IPS-15b (cell line): ENCODE data around the gene SEPTIN6.

Experiments used
- H3K27me3 ChIP-seq: one replicate; pipeline ENCODE4 v1.6.1; 2013; ENCODE audit warnings: low read length; ENCODE audit not compliant: control insufficient read depth, insufficient read depth
- H3K36me3 ChIP-seq: one replicate; pipeline ENCODE4 v1.6.1; 2013; ENCODE audit warnings: low read length; ENCODE audit not compliant: control insufficient read depth, insufficient read depth
- H3K4me1 ChIP-seq: one replicate; pipeline ENCODE4 v1.6.1; 2013; ENCODE audit warnings: mild to moderate bottlenecking, low read length; ENCODE audit not compliant: control insufficient read depth, insufficient read depth
- H3K4me3 ChIP-seq: one replicate; pipeline ENCODE4 v1.5.1; 2013; ENCODE audit warnings: low read depth, low read length
- H3K9ac ChIP-seq: one replicate; pipeline ENCODE4 v1.6.1; 2013; ENCODE audit warnings: low read depth, mild to moderate bottlenecking, low read length
- H3K9me3 ChIP-seq: one replicate; pipeline ENCODE4 v1.6.1; 2013; ENCODE audit warnings: mild to moderate bottlenecking, low read length; ENCODE audit not compliant: control insufficient read depth, insufficient read depth

SEPTIN6 gene

DNA sequence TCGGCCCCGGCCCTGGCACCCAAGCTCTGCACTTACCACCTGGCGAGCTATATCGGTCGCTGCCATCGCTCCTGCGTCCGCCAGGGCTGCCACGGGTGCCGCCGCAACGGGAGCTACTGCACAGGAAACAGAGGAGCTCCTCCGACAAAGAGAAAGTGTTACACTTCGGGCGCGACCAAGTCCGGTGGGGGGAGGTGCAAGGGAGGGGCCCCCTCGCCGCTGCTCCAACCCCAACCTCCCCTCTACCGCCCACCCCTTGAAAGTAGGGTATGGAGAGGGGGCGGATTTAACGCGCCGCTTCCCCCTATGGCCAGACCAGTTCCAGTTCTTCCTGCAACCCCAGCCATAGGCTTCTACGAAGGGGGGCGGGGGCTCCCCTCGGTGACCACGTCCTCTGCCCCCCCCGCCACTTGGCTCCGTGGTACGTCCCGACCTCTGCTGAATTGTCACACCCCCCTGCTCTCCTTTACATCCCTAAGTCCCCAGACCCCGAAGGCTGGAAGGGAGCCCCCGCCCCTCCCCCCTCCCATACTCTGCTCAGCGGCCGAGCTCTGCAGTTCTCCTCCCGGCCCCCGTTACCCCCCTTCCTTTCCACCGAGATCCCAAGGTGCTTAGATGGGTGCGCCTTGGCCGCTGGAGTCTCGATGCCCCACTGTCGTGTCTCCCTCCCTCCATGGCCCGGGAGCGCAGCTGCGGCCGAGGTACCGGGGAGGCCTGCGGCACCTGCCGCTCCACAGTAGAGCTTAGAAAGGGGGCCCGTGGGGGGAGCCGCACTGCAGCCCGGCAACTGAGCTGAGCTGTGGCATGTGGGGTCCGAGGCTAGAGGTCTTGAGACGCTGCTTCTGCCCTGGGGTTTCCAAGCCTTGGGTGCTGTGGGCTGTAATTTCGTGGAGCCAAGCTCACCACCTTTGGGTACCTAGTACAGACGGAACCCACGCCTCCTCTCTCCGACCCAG, at the start of gene SEPTIN6:
TSS of gene SEPTIN6 (minus strand) at position 129 of the 956 bp plus-strand sequence. CDS start at position 66, 63 bp downstream.
- Histone ChIP-seq H3K9ac (no peak within 1 kb of the TSS), H3K4me3 (peak within 1 kb of the TSS; percentile 64), H3K36me3 (no peaks in the 10 kb centered on the region), H3K9me3 (no peaks in the 10 kb centered on the region), H3K27me3 (peaks cover 23% of the 10 kb centered on the region), H3K4me1 (peaks cover 11% of the 10 kb centered on the region)

DNA sequence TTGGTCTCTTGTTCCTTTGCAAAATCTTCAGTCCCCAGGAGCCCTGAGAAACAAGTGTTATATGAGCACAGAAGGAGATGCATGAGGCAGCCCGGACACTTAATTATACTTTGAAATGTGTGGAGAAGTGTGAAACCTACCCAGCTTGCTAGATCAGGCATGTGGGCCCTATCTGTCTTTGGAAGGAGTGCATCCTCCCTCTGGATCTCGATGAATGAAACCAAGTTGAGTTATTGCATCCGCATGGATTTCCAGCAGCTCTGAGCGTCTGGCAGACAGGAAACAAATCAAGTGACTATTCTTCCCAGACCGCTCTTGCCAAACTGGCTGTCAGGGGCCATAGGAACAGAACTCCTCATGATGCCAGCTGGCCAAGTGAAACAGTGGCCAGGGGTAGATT, 45.8 kb upstream of the SEPTIN6 start:
- Histone ChIP-seq H3K4me1 (no peaks in the 10 kb centered on the region), H3K36me3 (no peaks in the 10 kb centered on the region), H3K27me3 (no peaks in the 10 kb centered on the region), H3K4me3 (no peak overlapping the region), H3K9ac (no peak overlapping the region), H3K9me3 (no peaks in the 10 kb centered on the region)

DNA sequence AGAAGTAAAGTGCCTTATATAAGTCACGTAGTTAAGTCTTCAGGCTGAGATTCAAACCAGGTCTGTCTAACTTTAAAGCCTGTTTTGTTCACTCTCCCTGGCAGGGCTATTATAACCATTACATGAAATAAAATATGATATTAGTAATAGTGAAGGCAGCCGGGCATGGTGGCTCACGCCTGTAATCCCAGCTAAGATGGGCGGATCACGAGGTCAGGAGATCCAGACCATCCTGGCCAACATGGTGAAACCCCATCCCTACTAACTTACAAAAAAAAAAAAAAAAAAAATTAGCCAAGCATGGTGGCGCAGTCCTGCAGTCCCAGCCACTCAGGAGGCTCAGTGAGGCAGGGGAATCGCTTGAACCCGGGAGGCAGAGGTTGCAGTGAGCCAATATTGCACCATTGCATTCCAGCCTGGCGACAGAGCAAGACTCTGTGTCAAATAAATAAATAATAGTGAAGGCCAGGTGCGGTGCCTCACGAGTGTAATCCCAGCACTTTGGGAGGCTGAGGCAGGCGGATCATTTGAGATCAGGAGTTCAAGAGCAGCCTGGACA, 43.3 kb upstream of the SEPTIN6 start:
- no peak overlapping the region for H3K4me3 ChIP-seq
- no peaks in the 10 kb centered on the region for H3K27me3 ChIP-seq
- H3K9me3 ChIP-seq: no peaks in the 10 kb centered on the region
- no peaks in the 10 kb centered on the region for H3K36me3 ChIP-seq
- no peak overlapping the region for H3K9ac ChIP-seq
- no peaks in the 10 kb centered on the region for H3K4me1 ChIP-seq

DNA sequence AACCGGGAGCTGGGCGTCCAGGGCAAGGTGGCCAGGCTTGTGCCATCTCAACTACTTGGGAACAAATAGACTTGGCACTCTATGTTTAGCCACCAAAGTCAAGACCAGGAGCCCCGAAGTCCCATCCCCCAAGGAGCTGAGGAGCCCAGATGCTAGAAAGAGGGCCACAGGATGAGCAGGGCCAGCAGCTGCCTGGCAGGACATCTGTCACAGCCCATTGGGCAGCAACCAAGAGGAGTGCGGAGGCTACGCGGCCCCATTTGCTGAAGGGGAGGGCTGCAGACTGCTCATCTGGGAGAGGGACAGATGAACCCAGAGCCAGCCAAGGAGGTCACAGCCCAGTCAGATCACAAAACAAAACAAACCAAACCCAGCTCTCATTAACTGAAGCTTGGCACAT, 42.5 kb upstream of the SEPTIN6 start:
- Histone ChIP-seq H3K9ac (no peak overlapping the region), H3K27me3 (no peaks in the 10 kb centered on the region), H3K4me1 (no peaks in the 10 kb centered on the region), H3K36me3 (no peaks in the 10 kb centered on the region), H3K9me3 (no peaks in the 10 kb centered on the region), H3K4me3 (no peak overlapping the region)

DNA sequence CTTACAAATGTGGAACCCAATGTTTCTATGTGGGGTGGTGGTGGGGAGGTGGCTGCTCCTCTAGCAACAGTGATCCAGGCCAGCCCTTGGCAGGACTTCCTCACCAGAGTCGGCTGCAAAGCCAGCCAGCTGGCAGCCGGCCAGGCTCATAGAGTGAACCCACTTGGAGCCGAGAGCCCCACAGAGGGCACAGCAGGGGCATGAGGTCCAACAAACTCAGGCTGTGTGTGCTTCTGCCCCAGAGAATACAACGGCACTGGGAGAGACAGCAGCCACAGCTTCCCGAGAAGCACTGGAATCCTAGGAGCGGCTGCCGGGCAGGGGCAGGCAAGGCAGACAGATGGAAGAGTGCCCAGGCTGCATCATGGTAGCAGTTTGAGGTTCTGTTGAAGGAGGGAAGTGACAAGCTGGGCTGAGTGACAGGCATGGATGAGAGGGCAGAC, 42.0 kb upstream of the SEPTIN6 start:
- Histone ChIP-seq H3K9me3 (no peaks in the 10 kb centered on the region), H3K27me3 (no peaks in the 10 kb centered on the region), H3K36me3 (no peaks in the 10 kb centered on the region), H3K4me3 (no peak overlapping the region), H3K4me1 (no peaks in the 10 kb centered on the region), H3K9ac (no peak overlapping the region)

DNA sequence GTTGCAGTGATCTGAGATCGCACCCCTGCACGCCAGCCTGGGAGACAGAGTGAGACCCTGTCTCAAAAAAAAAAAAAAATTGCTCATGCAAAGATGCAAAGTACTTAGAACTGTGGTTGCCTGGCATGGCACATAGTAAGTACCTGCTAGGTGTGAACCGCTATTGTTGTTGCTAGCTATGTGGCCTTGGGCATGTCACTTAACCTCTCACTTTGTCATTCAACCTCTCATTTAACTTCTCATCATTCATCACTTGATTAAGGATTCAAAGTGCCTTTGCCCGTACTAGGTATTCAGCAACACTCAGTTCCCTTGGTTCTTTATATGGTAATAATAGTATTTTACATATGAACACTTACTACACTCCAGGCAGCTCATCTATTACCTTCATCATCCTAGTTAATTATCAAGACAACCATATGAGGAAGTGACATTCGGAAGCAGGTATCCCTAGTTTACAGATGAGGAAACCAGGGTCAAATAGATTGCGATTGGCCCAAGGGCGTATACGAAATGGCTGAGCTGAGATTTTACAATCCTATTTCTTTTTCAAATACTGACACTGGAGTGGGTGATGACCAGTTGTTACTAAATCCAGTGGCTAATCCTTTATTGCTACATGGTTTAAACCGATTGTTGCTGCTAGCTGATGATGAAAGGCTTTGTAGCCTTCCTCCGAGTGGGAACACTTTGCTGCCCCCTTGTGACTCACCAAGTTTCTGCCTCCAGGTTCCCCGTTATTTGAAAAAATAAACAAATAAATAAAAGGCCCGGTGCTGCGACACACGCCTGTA, 36.6 kb upstream of the SEPTIN6 start:
- no peaks in the 10 kb centered on the region for H3K27me3 ChIP-seq
- H3K36me3 ChIP-seq: no peaks in the 10 kb centered on the region
- H3K9me3 ChIP-seq: no peaks in the 10 kb centered on the region
- H3K4me3 ChIP-seq: no peak overlapping the region
- no peak overlapping the region for H3K9ac ChIP-seq
- no peaks in the 10 kb centered on the region for H3K4me1 ChIP-seq

DNA sequence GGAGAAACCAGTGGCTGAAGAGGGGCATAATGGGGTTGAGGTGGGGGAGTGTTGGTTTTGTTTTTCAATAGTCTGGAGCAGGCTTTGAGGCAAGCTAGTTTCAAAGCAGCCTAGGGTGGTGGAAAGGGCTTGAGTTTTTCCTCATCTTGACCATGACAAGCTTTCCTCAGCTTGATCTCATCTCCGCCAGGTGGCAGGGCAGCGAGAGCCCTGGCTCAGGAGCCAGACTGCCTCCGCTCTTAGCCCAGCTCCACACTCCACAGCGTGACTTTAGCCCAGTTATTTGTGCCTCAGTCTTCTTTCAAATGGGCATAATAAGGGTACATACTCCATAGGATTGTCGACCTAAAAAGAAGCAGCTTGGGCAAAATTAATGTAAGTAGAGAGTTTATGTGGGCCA, 35.5 kb upstream of the SEPTIN6 start:
- H3K4me1 ChIP-seq: no peaks in the 10 kb centered on the region
- H3K9me3 ChIP-seq: no peaks in the 10 kb centered on the region
- H3K27me3 ChIP-seq: no peaks in the 10 kb centered on the region
- H3K36me3 ChIP-seq: no peaks in the 10 kb centered on the region
- H3K4me3 ChIP-seq: no peak overlapping the region
- no peak overlapping the region for H3K9ac ChIP-seq

DNA sequence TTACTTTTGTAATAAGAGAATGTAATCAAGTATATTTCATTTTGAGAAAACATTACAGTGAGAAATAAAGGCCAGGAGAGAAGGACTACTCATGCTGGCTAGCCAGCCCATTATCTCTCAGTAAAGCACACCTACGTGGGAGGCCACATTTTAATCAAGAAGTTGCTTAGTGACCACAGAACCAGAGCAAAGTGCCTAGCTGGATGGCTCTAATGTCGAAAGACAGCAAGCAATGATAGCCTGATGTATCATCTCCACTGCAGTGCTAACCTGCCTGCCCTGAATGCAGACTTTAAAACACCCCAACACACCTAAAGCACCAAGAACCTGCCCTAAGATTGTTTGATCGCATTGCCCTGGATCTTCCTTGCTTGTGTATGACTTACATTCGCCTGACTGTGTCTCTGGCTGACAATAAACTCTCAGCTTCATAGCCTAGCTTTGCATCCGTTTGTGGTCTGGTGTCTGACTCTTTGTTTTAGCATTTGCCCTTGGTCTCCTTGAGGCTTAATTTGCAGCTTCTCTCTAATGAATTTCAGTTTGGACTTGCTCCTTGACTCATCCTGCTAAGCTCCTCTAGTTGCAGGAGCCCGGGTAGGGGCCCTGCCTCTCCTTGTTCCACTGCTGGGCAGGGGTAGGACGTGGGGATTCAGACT, 34.1 kb upstream of the SEPTIN6 start:
- Histone ChIP-seq H3K36me3 (no peaks in the 10 kb centered on the region), H3K4me1 (no peaks in the 10 kb centered on the region), H3K9ac (no peak overlapping the region), H3K9me3 (no peaks in the 10 kb centered on the region), H3K27me3 (no peaks in the 10 kb centered on the region), H3K4me3 (no peak overlapping the region)

DNA sequence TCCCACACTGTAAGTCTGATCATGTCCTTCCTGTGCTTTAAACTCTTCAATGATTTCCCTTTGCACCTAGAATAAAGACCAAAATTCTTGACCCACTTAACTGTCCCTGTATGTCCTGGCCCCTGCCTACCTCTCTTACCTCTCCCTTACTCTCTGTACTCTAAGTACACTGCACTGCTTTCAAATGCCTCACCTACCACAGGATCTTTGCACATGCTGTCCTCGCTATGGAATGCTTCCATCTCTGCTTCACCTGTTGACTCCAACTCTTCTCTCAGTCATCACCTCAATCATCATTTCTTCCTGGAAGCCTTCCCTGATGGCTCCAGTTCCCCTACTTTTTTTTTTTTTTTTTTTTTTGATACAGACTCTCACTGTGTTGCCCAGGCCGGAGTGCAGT, 29.0 kb upstream of the SEPTIN6 start:
- no peaks in the 10 kb centered on the region for H3K27me3 ChIP-seq
- H3K9me3 ChIP-seq: no peaks in the 10 kb centered on the region
- no peaks in the 10 kb centered on the region for H3K4me1 ChIP-seq
- no peak overlapping the region for H3K9ac ChIP-seq
- H3K36me3 ChIP-seq: no peaks in the 10 kb centered on the region
- no peak overlapping the region for H3K4me3 ChIP-seq

DNA sequence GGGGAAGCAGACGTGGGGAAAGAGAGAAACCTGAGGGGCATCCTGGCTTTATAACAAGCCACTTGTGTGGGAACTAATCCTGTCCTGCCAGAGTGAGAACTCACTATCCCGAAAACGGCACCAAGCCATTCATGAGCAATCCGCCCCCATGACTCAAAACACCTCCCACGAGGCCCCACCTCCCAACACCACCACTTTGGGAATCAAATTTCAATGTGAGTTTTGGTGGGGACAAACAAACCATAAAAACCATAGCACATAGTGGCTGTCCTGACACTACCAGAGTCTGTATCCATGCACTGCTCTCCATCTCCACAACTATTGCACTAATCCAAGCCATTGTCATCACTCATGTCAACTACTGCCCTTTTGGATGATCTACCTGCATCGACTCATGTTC, 28.5 kb upstream of the SEPTIN6 start:
- Histone ChIP-seq H3K36me3 (no peaks in the 10 kb centered on the region), H3K4me1 (no peaks in the 10 kb centered on the region), H3K9ac (no peak overlapping the region), H3K27me3 (no peaks in the 10 kb centered on the region), H3K4me3 (no peak overlapping the region), H3K9me3 (no peaks in the 10 kb centered on the region)

DNA sequence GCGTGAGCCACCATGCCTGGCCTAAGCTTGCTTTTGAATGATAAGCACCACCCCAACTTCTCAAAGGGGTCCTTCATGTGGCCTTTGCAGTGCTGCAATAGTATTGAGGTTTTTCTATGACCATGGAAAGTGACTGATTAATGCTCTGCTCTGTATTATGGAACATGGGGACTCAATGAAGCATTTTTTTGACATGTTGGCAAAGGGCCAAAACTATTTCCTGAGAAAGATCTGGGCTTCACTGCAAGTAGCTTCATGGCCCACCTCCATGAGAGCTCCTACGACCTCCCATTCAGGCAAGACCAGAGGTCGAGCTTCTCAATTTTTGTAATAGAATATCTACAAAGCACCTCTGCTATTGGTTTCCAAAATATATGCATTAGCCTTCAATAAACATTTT, 16.7 kb upstream of the SEPTIN6 start:
- H3K4me1 ChIP-seq: no peaks in the 10 kb centered on the region
- H3K4me3 ChIP-seq: no peak overlapping the region
- H3K36me3 ChIP-seq: no peaks in the 10 kb centered on the region
- peaks cover 5% of the 10 kb centered on the region for H3K9me3 ChIP-seq
- no peak overlapping the region for H3K9ac ChIP-seq
- no peaks in the 10 kb centered on the region for H3K27me3 ChIP-seq
